IPS DF 6.9 (cell line): Measurements from ENCODE around the gene PDE5A.
A peak's percentile ranks its signal among the peaks of the same experiment; 100 is the strongest.
"Not testable (repeated sequence)": the region's sequence is repeated elsewhere in the genome, so short reads cannot be mapped to it uniquely, and the experiment has no call there.

ENCODE experiments used
- DNase-seq: peaks from one replicate; pipeline ENCODE4 v3.0.0-alpha.2; 2013; ENCODE audit warnings: low read depth, low spot score
- H3K27ac ChIP-seq: one replicate; pipeline ENCODE4 v1.5.1; 2013; ENCODE audit warnings: low read length, control low read depth
- H3K27me3 ChIP-seq: 2 replicates; pipeline ENCODE4 v1.6.1; 2013; ENCODE audit warnings: mild to moderate bottlenecking, low read length; ENCODE audit not compliant: control insufficient read depth, insufficient read depth
- H3K36me3 ChIP-seq: 2 replicates; pipeline ENCODE4 v1.6.1; 2013; ENCODE audit warnings: low read length; ENCODE audit not compliant: control insufficient read depth, insufficient read depth
- H3K4me1 ChIP-seq: 2 replicates; pipeline ENCODE4 v1.6.1; 2013; ENCODE audit warnings: low read length; ENCODE audit not compliant: control insufficient read depth, insufficient read depth
- H3K4me3 ChIP-seq: 2 replicates; pipeline ENCODE4 v1.5.1; 2013; ENCODE audit warnings: mild to moderate bottlenecking, low read length
- H3K9me3 ChIP-seq: 2 replicates; pipeline ENCODE4 v1.6.1; 2013; ENCODE audit warnings: low read length, inconsistent platforms; ENCODE audit not compliant: control insufficient read depth, insufficient read depth
- WGBS: extraction: QIAGEN DNeasy Blood & Tissue Kit; methylation state at CpG from one replicate; pipeline ENCODE4 v1.1.7; 2013; ENCODE audit warnings: mixed read lengths, missing lambda C conversion rate; ENCODE audit not compliant: insufficient read length, insufficient coverage; 5-methylcytosine and 5-hydroxymethylcytosine counted together

PDE5A gene

DNA sequence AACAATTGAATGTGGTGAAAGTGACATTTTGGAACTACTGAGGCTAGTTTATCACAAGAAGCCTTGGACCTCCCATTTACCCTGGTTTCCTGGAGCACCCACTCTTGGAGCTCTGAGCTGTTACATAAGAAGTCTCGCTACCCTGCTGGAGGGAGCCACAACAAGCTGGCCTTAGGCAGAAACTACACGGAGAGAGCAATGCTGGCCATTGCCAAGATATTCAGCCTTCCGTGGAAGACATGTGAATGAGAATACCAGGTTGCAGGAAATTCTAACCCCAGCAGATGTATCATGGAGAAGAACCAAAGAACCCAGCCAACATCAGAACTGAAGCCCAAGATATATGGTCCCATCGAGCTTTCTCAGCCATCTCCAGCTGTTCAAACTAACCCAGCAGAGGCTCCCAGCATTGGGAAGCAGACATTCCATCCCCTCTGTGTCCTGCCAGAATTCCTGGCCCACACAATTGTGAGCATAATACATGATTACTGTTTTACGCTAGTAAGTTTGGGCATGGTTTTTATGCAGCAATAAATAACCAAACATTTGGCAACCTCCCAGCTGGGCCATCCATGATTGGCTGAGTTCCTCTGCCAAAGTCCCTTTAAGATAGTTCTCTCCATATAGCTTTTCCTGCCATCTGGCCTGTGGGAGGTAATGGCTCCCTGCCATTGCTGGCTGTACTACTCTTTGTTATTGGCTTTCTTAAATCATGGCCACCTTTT is 17.9 kb upstream of the PDE5A start:
- no CpG with 5 or more reads among the region's 5 CpGs for WGBS

DNA sequence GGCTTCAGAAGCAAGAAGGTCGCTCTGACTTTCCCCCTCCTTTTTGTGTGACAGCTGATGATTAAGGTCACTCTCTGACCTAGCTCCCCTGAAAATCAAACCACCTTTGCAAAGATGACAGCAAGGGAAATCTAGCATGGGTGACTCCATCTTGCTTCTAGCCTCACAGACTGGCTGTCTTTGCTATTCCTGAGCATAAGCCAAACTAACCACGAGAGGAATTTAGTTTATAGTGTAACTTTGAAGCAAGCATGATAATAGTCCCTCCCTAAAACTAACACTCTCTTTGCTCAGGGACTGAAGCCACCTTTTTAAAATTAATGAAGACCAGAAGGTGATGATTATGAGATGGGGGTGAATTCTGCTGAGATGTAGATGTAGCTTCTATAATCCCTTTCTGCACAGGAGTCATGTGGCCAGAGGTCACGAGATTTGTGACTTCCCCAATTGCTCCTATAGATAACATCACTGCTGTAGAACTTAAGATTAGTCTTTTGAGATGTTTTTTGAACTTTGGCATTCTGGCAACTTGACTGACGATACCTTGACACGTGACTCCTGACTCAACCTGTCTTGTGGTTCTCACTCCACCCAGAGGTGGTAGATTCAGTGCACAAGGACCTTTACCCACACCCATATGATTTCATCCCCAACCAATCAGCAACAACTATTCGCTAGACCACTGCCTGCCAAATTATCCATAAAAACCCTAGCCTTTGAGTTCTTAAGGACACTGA is 14.9 kb upstream of the PDE5A start:
- H3K4me1 ChIP-seq: no peaks in the 10 kb centered on the region
- no peaks in the 10 kb centered on the region for H3K9me3 ChIP-seq
- H3K4me3 ChIP-seq: no peak overlapping the region
- H3K27ac ChIP-seq: no peak overlapping the region
- no peaks in the 10 kb centered on the region for H3K27me3 ChIP-seq
- no peak for DNase-seq
- WGBS: no CpG with 5 or more reads among the region's 6 CpGs
- H3K36me3 ChIP-seq: no peaks in the 10 kb centered on the region

More for the DNA sequence above, 17.9 kb upstream of the PDE5A start:
- Histone ChIP-seq H3K27me3 (no peaks in the 10 kb centered on the region), H3K27ac (no peak overlapping the region), H3K9me3 (no peaks in the 10 kb centered on the region), H3K4me1 (no peaks in the 10 kb centered on the region), H3K4me3 (no peak overlapping the region), H3K36me3 (no peaks in the 10 kb centered on the region)
- no peak for DNase-seq

DNA sequence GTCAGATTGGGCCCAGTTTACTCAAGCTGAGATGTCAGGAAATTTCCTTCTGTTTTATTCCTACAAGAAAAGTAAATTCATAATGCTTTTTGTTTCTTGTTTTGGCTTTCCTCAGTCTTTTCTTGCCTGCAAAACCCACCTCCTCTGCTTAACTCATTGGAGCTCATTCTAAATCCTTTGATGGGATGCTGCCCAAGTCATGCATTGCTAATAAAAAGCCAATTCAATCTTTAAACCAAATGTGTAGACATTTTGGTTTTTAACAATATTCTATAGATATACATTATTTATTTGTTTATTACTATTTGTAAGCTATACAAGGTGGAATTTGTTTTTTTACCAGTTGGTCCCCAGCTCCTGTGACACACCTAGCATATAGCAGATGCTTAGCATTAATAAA is 13.2 kb upstream of the PDE5A start:
- H3K4me3 ChIP-seq: no peak overlapping the region
- no peak for DNase-seq
- H3K27me3 ChIP-seq: no peaks in the 10 kb centered on the region
- H3K9me3 ChIP-seq: no peaks in the 10 kb centered on the region
- H3K27ac ChIP-seq: no peak overlapping the region
- H3K4me1 ChIP-seq: no peaks in the 10 kb centered on the region
- no peaks in the 10 kb centered on the region for H3K36me3 ChIP-seq

DNA sequence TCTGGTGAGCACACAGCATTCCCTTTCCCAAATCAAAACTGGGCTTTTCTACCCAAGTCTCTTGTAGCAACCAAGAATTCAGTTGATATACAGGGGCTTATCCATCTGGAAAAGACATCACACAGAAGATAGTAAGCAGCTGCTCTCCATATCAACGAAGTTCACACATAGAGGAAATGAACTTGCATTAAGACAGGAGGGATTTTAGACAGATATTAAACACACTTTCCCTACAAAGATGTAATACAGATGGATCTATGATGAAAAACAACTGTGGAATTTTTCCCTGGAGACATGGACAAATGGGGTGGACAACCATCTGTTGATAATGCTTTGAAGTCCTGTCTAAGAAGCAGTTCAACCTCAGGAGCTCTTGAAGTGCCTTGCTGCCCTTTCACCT is 9.8 kb upstream of the PDE5A start:
- Histone ChIP-seq H3K9me3 (no peaks in the 10 kb centered on the region), H3K4me1 (no peaks in the 10 kb centered on the region), H3K36me3 (no peaks in the 10 kb centered on the region), H3K27me3 (no peaks in the 10 kb centered on the region), H3K27ac (no peak overlapping the region), H3K4me3 (no peak overlapping the region)
- DNase-seq: no peak
- WGBS: no CpG with 5 or more reads among the region's 1 CpG

DNA sequence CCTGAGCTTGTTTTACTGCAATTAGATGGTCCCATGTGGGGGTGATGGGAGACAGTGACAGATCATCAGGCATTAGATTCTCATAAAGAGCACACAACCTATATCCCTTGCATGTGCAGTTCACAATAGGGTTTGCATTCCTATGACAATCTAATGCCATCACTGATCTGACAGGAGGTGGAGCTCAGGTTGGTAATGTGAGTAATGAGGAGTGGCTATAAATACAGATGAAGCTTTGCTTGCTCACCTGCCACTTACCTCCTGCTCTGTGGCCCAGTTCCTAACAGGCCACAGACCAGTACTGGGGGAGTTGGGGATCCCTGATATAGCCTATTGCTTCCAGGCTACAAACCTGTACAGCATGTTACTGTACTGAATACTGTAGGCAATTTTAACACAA is 8.2 kb upstream of the PDE5A start:
- H3K9me3 ChIP-seq, H3K27ac ChIP-seq, H3K4me1 ChIP-seq, H3K36me3 ChIP-seq, H3K27me3 ChIP-seq, DNase-seq, H3K4me3 ChIP-seq: not testable (repeated sequence)

DNA sequence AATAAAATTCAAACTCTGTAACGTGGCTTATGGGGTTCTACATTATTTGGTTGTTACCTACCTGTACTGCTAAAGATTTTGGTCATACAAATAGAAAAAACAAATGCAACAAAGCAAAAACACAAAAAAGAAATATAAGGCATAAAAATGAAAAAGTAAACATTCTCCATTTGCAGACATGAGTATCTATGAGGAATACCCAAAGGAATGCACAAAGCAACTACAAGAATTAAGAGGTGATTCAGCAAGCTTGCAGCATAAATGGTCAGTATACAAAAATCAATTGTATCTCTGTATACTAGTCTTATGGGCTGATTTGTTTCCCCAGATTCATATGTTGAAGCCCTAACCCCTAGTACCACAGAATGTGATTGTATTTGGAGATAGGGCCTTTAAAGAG is 3.6 kb upstream of the PDE5A start:
- no peak overlapping the region for H3K27ac ChIP-seq
- H3K4me3 ChIP-seq: no peak overlapping the region
- H3K9me3 ChIP-seq: no peaks in the 10 kb centered on the region
- no peaks in the 10 kb centered on the region for H3K27me3 ChIP-seq
- H3K36me3 ChIP-seq: no peaks in the 10 kb centered on the region
- H3K4me1 ChIP-seq: no peaks in the 10 kb centered on the region
- no CpG with 5 or more reads among the region's 1 CpG for WGBS
- no peak for DNase-seq

DNA sequence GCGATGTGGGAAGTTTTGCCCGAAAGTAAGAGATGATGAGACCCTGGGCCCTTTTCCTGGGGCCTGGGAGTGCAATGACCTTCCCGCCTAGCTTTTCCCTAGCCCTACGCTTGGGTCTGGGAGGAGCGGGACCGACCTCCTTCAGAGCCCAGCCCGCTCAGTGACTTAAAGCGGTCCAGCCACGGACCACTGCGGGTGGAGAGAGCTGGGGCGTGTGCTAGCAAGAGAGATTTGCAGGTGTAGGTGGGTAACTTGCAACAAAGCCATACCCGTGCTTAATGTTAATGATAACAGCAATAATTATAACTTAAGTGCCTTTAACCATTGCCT is 503 bp upstream of the PDE5A start:
- Histone ChIP-seq H3K4me1 (0 out of 2 replicates have a peak, but pooled peaks cover 1% of the 10 kb centered on the region), H3K27ac (no peak overlapping the region), H3K36me3 (no peaks in the 10 kb centered on the region), H3K4me3 (peak overlapping the region; percentile 27; the same call in 1 of the 2 replicates), H3K27me3 (no peaks in the 10 kb centered on the region), H3K9me3 (no peaks in the 10 kb centered on the region)
- WGBS: no CpG with 5 or more reads among the region's 12 CpGs
- no peak for DNase-seq

DNA sequence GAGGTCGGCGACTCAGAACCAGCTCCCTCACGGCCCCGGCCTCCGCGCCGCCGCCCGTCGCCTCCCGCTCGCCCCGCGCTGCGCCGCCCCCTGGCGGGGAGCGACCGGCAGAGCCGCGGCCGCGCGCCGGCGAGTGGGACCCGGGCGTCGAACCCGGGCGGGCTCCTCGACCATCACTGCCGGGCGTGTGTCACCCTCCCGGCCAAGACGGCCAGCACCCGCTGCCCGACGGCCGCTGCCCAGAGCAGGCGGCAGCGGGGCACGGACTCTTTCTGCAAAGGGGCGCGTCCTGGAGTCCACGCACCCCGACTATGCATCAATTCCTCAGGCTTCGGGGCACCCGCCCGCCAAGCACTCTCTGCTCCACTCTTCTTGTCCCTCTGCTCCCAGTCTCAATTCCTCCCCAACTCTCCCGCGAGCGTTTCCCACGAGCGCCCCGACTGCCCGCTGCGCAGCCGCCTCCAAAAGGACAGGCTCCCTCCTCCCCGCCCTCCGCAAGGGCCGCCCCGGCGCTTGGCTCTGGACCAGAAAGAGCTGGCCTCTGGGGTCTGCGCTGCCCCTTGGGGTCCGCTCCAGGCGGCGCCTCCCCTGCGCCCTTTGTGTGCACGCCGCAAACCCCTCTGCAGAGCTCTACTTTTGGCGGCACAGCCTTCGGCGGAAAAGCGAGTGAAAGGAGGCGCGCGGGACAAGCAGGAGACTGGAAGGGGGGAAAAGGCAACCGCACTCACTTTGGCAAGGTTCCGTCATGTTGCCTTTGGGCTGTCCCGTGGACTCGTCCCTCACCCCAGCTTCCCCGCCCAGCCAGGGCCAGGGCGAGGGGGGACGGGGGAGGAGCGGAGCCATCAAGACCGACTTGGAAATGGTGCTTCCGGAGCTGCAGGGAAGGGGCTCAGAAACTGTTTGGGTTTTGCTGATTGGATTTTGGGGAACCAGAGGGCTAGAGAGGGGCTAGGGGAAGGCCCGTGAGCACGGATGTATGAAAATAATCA is 1.0 kb downstream of the PDE5A start:
- no CpG with 5 or more reads among the region's 90 CpGs for WGBS

DNA sequence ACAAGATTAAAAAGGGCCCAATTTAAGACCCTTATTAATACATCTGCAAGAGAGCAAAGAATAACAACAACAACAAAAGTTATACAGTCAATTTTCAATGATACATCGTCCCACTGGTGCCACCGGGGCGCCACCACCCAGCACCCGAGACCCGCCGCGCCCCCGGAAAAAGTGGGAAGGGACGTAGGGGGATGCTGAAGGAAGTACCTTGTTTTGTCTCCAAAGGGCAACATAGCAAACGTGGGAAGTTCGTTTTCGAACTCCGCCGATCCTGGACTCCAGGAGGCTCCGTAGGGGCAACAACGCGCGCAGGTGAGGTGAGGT is 1.7 kb downstream of the PDE5A start:
- DNase-seq: no peak
- no peaks in the 10 kb centered on the region for H3K36me3 ChIP-seq
- no peak overlapping the region for H3K27ac ChIP-seq
- H3K4me3 ChIP-seq: peak overlapping the region; percentile 83; the same call in 1 of the 2 replicates
- no CpG with 5 or more reads among the region's 18 CpGs for WGBS
- 0 out of 2 replicates have a peak, but pooled peaks cover 1% of the 10 kb centered on the region for H3K4me1 ChIP-seq
- H3K9me3 ChIP-seq: no peaks in the 10 kb centered on the region
- no peaks in the 10 kb centered on the region for H3K27me3 ChIP-seq

More for the DNA sequence above, 1.0 kb downstream of the PDE5A start:
- Histone ChIP-seq H3K4me3 (peak overlapping the region; percentile 83), H3K27ac (no peak overlapping the region), H3K9me3 (no peaks in the 10 kb centered on the region), H3K4me1 (0 out of 2 replicates have a peak, but pooled peaks cover 1% of the 10 kb centered on the region), H3K36me3 (no peaks in the 10 kb centered on the region), H3K27me3 (no peaks in the 10 kb centered on the region)
- peak; percentile 41 for DNase-seq

DNA sequence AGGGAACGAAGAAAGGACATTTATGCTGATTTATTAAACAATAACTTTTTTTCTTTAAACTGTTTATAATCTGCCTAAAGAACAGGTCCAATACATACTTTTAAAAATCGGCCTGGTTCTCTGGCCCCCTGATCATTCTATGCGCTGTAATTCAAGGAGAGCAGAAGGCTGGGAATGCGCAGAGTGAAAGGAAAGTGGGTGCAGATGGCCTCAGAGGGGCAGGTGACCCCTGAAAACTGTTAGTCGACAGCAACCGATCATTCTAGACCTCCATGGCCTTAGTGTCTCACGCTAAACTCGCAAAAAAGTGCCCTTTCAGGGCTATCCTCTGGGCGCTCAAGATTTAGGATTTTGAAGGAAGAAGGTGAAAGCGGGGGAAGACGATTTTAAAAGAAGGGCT is 2.2 kb downstream of the PDE5A start:
- Histone ChIP-seq H3K36me3 (no peaks in the 10 kb centered on the region), H3K4me3 (no peak overlapping the region; the same call in 1 of the 2 replicates), H3K9me3 (no peaks in the 10 kb centered on the region), H3K27ac (no peak overlapping the region), H3K4me1 (0 out of 2 replicates have a peak, but pooled peaks cover 1% of the 10 kb centered on the region), H3K27me3 (no peaks in the 10 kb centered on the region)
- WGBS: no CpG with 5 or more reads among the region's 11 CpGs
- no peak for DNase-seq
